Measurements from ENCODE around the gene TRMT2A. TPM values are rescaled to one million over a fixed set of nuclear protein-coding genes. Genes with fewer than 3 reads are reported as not detected.

The TRMT2A gene
- total RNA-seq, 1 donor, result 45.3 TPM

GRCh38 chr22:20088263-20088648 is 28.8 kb downstream of the TRMT2A start:
- DNase-seq (ENCODE audit: low read depth), result no peak
- no peak overlapping the region for H3K4me3 ChIP-seq (ENCODE audit: low read depth, low read length)
- TF ChIP-seq CTCF (IDR thresholded peaks at IDR 0.05; ENCODE audit: insufficient read depth, low read depth, low read length), result no peak

GRCh38 chr22:20087319-20088262 is 29.4 kb downstream of the TRMT2A start:
- DNase-seq (ENCODE audit: low read depth), result no peak
- no peak for TF ChIP-seq CTCF (IDR thresholded peaks at IDR 0.05; ENCODE audit: insufficient read depth, low read depth, low read length)
- no peak overlapping the region for H3K4me3 ChIP-seq (ENCODE audit: low read depth, low read length)

- DNase-seq (ENCODE audit: low read depth), result no peak
- TF ChIP-seq CTCF (IDR thresholded peaks at IDR 0.05; ENCODE audit: insufficient read depth, low read depth, low read length), result no peak
These were observed 30.3 kb downstream of the TRMT2A start for GRCh38 chr22:20086763-20087162.

GRCh38 chr22:20086101-20086599 is 30.9 kb downstream of the TRMT2A start:
- no peak for TF ChIP-seq CTCF (IDR thresholded peaks at IDR 0.05; ENCODE audit: insufficient read depth, low read depth, low read length)
- no peak for DNase-seq (ENCODE audit: low read depth)
- H3K4me3 ChIP-seq (ENCODE audit: low read depth, low read length), result no peak overlapping the region

More at GRCh38 chr22:20086763-20087162, 30.3 kb downstream of the TRMT2A start:
- H3K4me3 ChIP-seq (ENCODE audit: low read depth, low read length), result no peak overlapping the region

GRCh38 chr22:20085651-20086050 is 31.4 kb downstream of the TRMT2A start:
- DNase-seq (ENCODE audit: low read depth), result no peak
- no peak for TF ChIP-seq CTCF (IDR thresholded peaks at IDR 0.05; ENCODE audit: insufficient read depth, low read depth, low read length)
- no peak overlapping the region for H3K4me3 ChIP-seq (ENCODE audit: low read depth, low read length)

- H3K4me3 ChIP-seq (ENCODE audit: low read depth, low read length), result no peak overlapping the region
- TF ChIP-seq CTCF (IDR thresholded peaks at IDR 0.05; ENCODE audit: insufficient read depth, low read depth, low read length), result peak; percentile 45
- no peak for DNase-seq (ENCODE audit: low read depth)
These were observed 32.2 kb downstream of the TRMT2A start for GRCh38 chr22:20084547-20085413.
